Measurements from ENCODE around the gene CNN1.

The CNN1 gene

GRCh38 chr19:11580116-11580515 is 41.5 kb downstream of the CNN1 start:
- no peak overlapping the region for H2AFZ ChIP-seq (ENCODE audit: low read depth)

GRCh38 chr19:11581740-11582139 is 43.1 kb downstream of the CNN1 start:
- peaks cover 13% of the 10 kb centered on the region for H3K4me1 ChIP-seq (ENCODE audit: low read depth, poor library complexity, severe bottlenecking)
- H3K4me3 ChIP-seq (IDR thresholded peaks at IDR 0.05; ENCODE audit: insufficient read depth, low read depth, low read length): no peak overlapping the region
- H3K4me2 ChIP-seq: peak overlapping the region; percentile 53
- H2AFZ ChIP-seq (ENCODE audit: low read depth): peak overlapping the region; percentile 73
- H3K79me2 ChIP-seq (ENCODE audit: insufficient read depth, low read depth): no peaks in the 10 kb centered on the region
- 0 out of 2 replicates have a peak overlapping the region, but pooled peaks have one; percentile 19 for H3K9ac ChIP-seq
- peak overlapping the region; percentile 37; the same call in 1 of the 2 replicates for H3K27ac ChIP-seq
- H3K36me3 ChIP-seq (ENCODE audit: insufficient read depth): no peaks in the 10 kb centered on the region
- TF ChIP-seq CTCF (conservative IDR thresholded peaks at IDR 0.05; ENCODE audit: low read depth, low read length): no peak
- H4K20me1 ChIP-seq (ENCODE audit: insufficient read depth): no peaks in the 10 kb centered on the region
- H3K27me3 ChIP-seq (ENCODE audit: insufficient read depth, low read depth): no peaks in the 10 kb centered on the region

More at GRCh38 chr19:11580116-11580515, 41.5 kb downstream of the CNN1 start:
- TF ChIP-seq CTCF (conservative IDR thresholded peaks at IDR 0.05; ENCODE audit: low read depth, low read length): no peak
- H3K36me3 ChIP-seq (ENCODE audit: insufficient read depth): no peaks in the 10 kb centered on the region
- H3K4me3 ChIP-seq (IDR thresholded peaks at IDR 0.05; ENCODE audit: insufficient read depth, low read depth, low read length): no peak overlapping the region
- no peak overlapping the region for H3K27ac ChIP-seq
- no peaks in the 10 kb centered on the region for H4K20me1 ChIP-seq (ENCODE audit: insufficient read depth)
- H3K4me1 ChIP-seq (ENCODE audit: low read depth, poor library complexity, severe bottlenecking): peaks cover 13% of the 10 kb centered on the region
- no peaks in the 10 kb centered on the region for H3K79me2 ChIP-seq (ENCODE audit: insufficient read depth, low read depth)
- no peak overlapping the region for H3K9ac ChIP-seq
- no peaks in the 10 kb centered on the region for H3K27me3 ChIP-seq (ENCODE audit: insufficient read depth, low read depth)
- H3K4me2 ChIP-seq: no peak overlapping the region

- Histone ChIP-seq H3K4me1 (ENCODE audit: low read depth, poor library complexity, severe bottlenecking) (peaks cover 9% of the 10 kb centered on the region), H3K27ac (no peak overlapping the region), H3K9ac (no peak overlapping the region), H3K27me3 (ENCODE audit: insufficient read depth, low read depth) (no peaks in the 10 kb centered on the region), H4K20me1 (ENCODE audit: insufficient read depth) (no peaks in the 10 kb centered on the region), H3K4me2 (no peak overlapping the region), H3K36me3 (ENCODE audit: insufficient read depth) (no peaks in the 10 kb centered on the region), H3K4me3 (IDR thresholded peaks at IDR 0.05; ENCODE audit: insufficient read depth, low read depth, low read length) (no peak overlapping the region), H2AFZ (ENCODE audit: low read depth) (no peak overlapping the region), H3K79me2 (ENCODE audit: insufficient read depth, low read depth) (no peaks in the 10 kb centered on the region)
- TF ChIP-seq CTCF (conservative IDR thresholded peaks at IDR 0.05; ENCODE audit: low read depth, low read length): no peak
These were observed 47.7 kb downstream of the CNN1 start for GRCh38 chr19:11586331-11586730.

GRCh38 chr19:11587302-11587974 is 48.8 kb downstream of the CNN1 start:
- H3K79me2 ChIP-seq (ENCODE audit: insufficient read depth, low read depth): no peaks in the 10 kb centered on the region
- H3K27me3 ChIP-seq (ENCODE audit: insufficient read depth, low read depth): no peaks in the 10 kb centered on the region
- TF ChIP-seq CTCF (conservative IDR thresholded peaks at IDR 0.05; ENCODE audit: low read depth, low read length): peak; percentile 81
- peak overlapping the region; percentile 28; the same call in 1 of the 2 replicates for H2AFZ ChIP-seq (ENCODE audit: low read depth)
- no peaks in the 10 kb centered on the region for H4K20me1 ChIP-seq (ENCODE audit: insufficient read depth)
- no peaks in the 10 kb centered on the region for H3K4me1 ChIP-seq (ENCODE audit: low read depth, poor library complexity, severe bottlenecking)
- peak overlapping the region; percentile 16; the same call in 1 of the 2 replicates for H3K4me2 ChIP-seq
- H3K9ac ChIP-seq: no peak overlapping the region
- no peaks in the 10 kb centered on the region for H3K36me3 ChIP-seq (ENCODE audit: insufficient read depth)
- H3K4me3 ChIP-seq (IDR thresholded peaks at IDR 0.05; ENCODE audit: insufficient read depth, low read depth, low read length): no peak overlapping the region
- no peak overlapping the region for H3K27ac ChIP-seq
